SK-N-SH treated with all-trans-retinoic acid at 6 μM for 48 hours (cell line): Measurements from ENCODE around the gene SLF1.

Experiments used
- ATAC-seq: fragments of 200-7000 bp; cut with Tn5 transposase; 3 replicates; pipeline ENCODE4 v1.9.1; 2020; ENCODE audit warnings: mild to moderate bottlenecking, moderate library complexity
- ARNTL ChIP-seq: fragments of 450-650 bp; formaldehyde crosslinking; IDR thresholded peaks from 2 replicates; pipeline ENCODE4 v1.5.0; 2020; ENCODE audit warnings: low read depth, mild to moderate bottlenecking, moderate library complexity, borderline replicate concordance
- CREB5 ChIP-seq: fragments of 250-450 bp; sonication (Bioruptor Pico); IDR thresholded peaks from 2 replicates; pipeline ENCODE4 v1.5.1; 2020; ENCODE audit warnings: low read depth, mild to moderate bottlenecking, moderate library complexity
- CSDC2 ChIP-seq: fragments of 250-450 bp; sonication (Bioruptor Pico); IDR thresholded peaks from 2 replicates; pipeline ENCODE4 v1.5.0; 2020; ENCODE audit warnings: mild to moderate bottlenecking, moderate library complexity
- GLIS3 ChIP-seq: fragments of 250-450 bp; sonication (Bioruptor Pico); IDR thresholded peaks from 2 replicates; pipeline ENCODE4 v1.5.0; 2020; ENCODE audit warnings: mild to moderate bottlenecking, moderate library complexity
- ISL1 ChIP-seq: fragments of 250-450 bp; sonication (Bioruptor Pico); IDR thresholded peaks from 2 replicates; pipeline ENCODE4 v2.1.2; 2022; ENCODE audit warnings: mild to moderate bottlenecking, moderate library complexity
- OSR1 ChIP-seq: fragments of 250-450 bp; sonication (Bioruptor Pico); IDR thresholded peaks from 2 replicates; pipeline ENCODE4 v1.8.0; 2022; ENCODE audit warnings: moderate library complexity, mild to moderate bottlenecking, inconsistent platforms
- PATZ1 ChIP-seq: fragments of 250-450 bp; sonication (Bioruptor Pico); IDR thresholded peaks from 2 replicates; pipeline ENCODE4 v1.8.0; 2020; ENCODE audit warnings: mild to moderate bottlenecking, moderate library complexity, borderline replicate concordance
- POU6F1 ChIP-seq: fragments of 250-450 bp; sonication (Bioruptor Pico); IDR thresholded peaks from 2 replicates; pipeline ENCODE4 v1.8.0; 2021; ENCODE audit warnings: low read depth, mild to moderate bottlenecking, moderate library complexity, borderline replicate concordance
- PPARA ChIP-seq: fragments of 250-450 bp; sonication (Bioruptor Pico); IDR thresholded peaks from 2 replicates; pipeline ENCODE4 v1.5.0; 2020; ENCODE audit warnings: mild to moderate bottlenecking, borderline replicate concordance
- RARB ChIP-seq: fragments of 250-450 bp; sonication (Bioruptor Pico); IDR thresholded peaks from 2 replicates; pipeline ENCODE4 v1.8.0; 2021; ENCODE audit warnings: mild to moderate bottlenecking, moderate library complexity
- TCF4 ChIP-seq: fragments of 250-450 bp; sonication (Bioruptor Pico); IDR thresholded peaks from 2 replicates; pipeline ENCODE4 v1.8.0; 2021; ENCODE audit warnings: mild to moderate bottlenecking, moderate library complexity, borderline replicate concordance
- TOX ChIP-seq: fragments of 250-450 bp; sonication (Bioruptor Pico); IDR thresholded peaks from 2 replicates; pipeline ENCODE4 v1.8.0; 2021; ENCODE audit warnings: mild to moderate bottlenecking, moderate library complexity, borderline replicate concordance
- ZC3H10 ChIP-seq: fragments of 250-450 bp; sonication (Bioruptor Pico); IDR thresholded peaks from 2 replicates; pipeline ENCODE4 v1.5.1; 2021; ENCODE audit warnings: mild to moderate bottlenecking, moderate library complexity
- ZFP3 ChIP-seq: fragments of 250-450 bp; sonication (Bioruptor Pico); IDR thresholded peaks from 2 replicates; pipeline ENCODE4 v1.5.0; 2020; ENCODE audit warnings: mild to moderate bottlenecking, moderate library complexity
- ZFP30 ChIP-seq: fragments of 450-650 bp; formaldehyde crosslinking; IDR thresholded peaks from 2 replicates; pipeline ENCODE4 v1.5.0; 2022; ENCODE audit warnings: mild to moderate bottlenecking, moderate library complexity
- ZNF565 ChIP-seq: fragments of 450-650 bp; formaldehyde crosslinking; conservative IDR thresholded peaks from 2 replicates; pipeline ENCODE4 v1.5.0; 2020; ENCODE audit warnings: low read depth, mild to moderate bottlenecking, moderate library complexity
- ZNF70 ChIP-seq: fragments of 450-650 bp; formaldehyde crosslinking; IDR thresholded peaks from 2 replicates; pipeline ENCODE4 v1.5.0; 2020; ENCODE audit warnings: mild to moderate bottlenecking, moderate library complexity
- ZNF8 ChIP-seq: fragments of 450-650 bp; formaldehyde crosslinking; IDR thresholded peaks from 2 replicates; pipeline ENCODE4 v1.5.0; 2020; ENCODE audit warnings: mild to moderate bottlenecking, moderate library complexity
- TF ChIP-seq, protein P1 (sequence below): fragments of 250-450 bp; sonication (Bioruptor Pico); IDR thresholded peaks from 2 replicates; pipeline ENCODE4 v1.5.1; 2021; ENCODE audit warnings: mild to moderate bottlenecking, moderate library complexity

SLF1 gene

DNA sequence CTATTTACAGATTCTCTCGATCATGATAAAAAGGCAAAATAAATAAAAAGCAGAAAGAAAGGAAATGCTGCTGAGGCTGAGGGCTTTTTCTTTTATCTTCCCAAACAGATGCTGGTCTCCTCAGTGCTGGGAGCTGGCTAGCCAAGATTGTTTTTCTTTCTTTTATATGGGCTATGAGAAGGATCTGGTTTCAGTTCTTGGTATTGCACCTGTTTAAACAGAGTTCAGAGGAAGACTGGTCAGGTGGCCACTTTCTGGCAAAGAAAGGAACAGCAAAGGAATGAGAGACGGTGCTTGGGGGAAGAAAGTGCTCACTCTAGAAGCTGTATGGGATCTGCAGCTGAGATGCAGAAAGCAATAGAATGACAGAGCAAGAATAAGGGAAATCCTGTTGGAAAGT is 88.9 kb downstream of the SLF1 start:
- no peak for ATAC-seq
- TF ChIP-seq ZNF565 (CRISPR knock-in tag): no peak
- TF ChIP-seq ZNF70 (CRISPR knock-in tag): no peak
- no peak for TF ChIP-seq ZFP3 (CRISPR knock-in tag)
- TF ChIP-seq ISL1 (CRISPR knock-in tag): no peak
- TF ChIP-seq ZNF8 (CRISPR knock-in tag): no peak
- TF ChIP-seq ARNTL (CRISPR knock-in tag): no peak
- TF ChIP-seq RARB: no peak
- no peak for TF ChIP-seq PATZ1 (CRISPR knock-in tag)
- no peak for TF ChIP-seq OSR1
- TF ChIP-seq, all 23 proteins: peak for 0

DNA sequence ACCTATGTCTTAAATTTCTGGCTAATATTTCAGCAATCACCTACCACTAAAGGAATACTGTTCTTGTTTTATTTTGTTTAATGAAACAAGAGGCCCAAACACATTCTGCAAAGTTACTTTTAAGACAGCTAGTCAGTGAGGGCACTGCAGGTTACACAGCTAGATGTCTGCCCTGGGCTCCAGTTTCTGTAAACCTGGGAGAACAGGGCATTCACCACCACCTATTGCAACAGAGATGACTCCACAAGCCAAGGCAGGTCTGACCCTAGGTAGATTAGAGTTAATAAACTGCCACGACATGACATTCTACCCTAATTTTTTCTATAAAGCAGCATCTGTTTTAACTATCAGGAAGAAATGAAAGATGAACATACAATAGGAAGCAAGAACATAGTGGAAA is 90.8 kb downstream of the SLF1 start:
- no peak for TF ChIP-seq OSR1
- no peak for ATAC-seq

DNA sequence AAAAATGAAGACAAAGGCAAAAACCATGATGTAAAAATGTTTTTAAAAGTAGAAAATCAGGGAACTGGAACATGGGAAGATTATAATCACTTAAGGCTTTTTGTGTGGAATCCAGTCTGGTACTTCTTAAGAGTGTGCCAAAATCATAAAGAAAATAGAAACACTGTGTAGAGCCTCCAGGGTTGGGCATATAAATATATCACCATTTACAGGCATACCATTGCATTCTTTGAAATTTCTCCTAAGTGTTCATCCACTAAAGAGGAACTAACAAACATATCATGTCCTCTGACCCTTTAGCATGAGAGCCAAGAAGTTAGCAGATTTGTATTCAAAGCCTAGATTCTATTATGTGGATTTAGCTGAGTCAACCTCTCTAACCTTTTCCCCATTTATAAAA is 93.3 kb downstream of the SLF1 start:
- no peak for ATAC-seq
- TF ChIP-seq TCF4 (CRISPR knock-in tag): no peak
- no peak for TF ChIP-seq ZFP3 (CRISPR knock-in tag)
- TF ChIP-seq ZNF8 (CRISPR knock-in tag): no peak
- no peak for TF ChIP-seq PPARA
- TF ChIP-seq PATZ1 (CRISPR knock-in tag): no peak
- TF ChIP-seq ZFP30 (CRISPR knock-in tag): no peak
- TF ChIP-seq ISL1 (CRISPR knock-in tag): no peak
- no peak for TF ChIP-seq TOX (CRISPR knock-in tag)

DNA sequence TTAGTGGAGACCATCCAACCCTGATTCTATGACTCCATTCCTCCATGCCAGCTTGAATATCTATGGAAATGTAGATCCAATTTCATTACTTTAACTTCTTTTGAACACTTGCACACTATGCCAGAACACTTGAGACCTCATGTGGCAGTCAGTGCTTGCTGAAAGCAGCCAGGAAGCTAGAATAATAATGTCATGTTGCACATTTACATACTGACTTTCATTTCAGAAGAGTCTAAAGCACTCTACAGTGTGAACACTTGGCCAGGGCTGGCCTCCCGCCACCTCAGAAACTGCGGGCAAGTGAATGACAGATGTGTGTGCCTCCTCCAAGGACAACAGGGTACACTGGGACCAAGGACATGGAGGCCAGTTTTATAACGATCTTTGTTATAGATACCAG is 97.3 kb downstream of the SLF1 start:
- no peak for ATAC-seq
- no peak for TF ChIP-seq ISL1 (CRISPR knock-in tag)
- TF ChIP-seq ZC3H10 (CRISPR knock-in tag): no peak
- TF ChIP-seq PPARA: no peak
- no peak for TF ChIP-seq OSR1
- no peak for TF ChIP-seq ZNF8 (CRISPR knock-in tag)
- no peak for TF ChIP-seq ZFP30 (CRISPR knock-in tag)
- no peak for TF ChIP-seq RARB
- no peak for TF ChIP-seq POU6F1 (CRISPR knock-in tag)
- TF ChIP-seq GLIS3 (CRISPR knock-in tag): no peak
- TF ChIP-seq ZFP3 (CRISPR knock-in tag): no peak
- no peak for TF ChIP-seq CSDC2 (CRISPR knock-in tag)
- TF ChIP-seq, all 23 proteins: peak for 0

- ATAC-seq: no peak
- TF ChIP-seq ZFP30 (CRISPR knock-in tag) (no peak), ZC3H10 (CRISPR knock-in tag) (no peak), ZNF565 (CRISPR knock-in tag) (no peak), CSDC2 (CRISPR knock-in tag) (no peak), POU6F1 (CRISPR knock-in tag) (no peak)
Observed at GRCh38 chr5:94725142-94725541, 106.7 kb downstream of the SLF1 start.

DNA sequence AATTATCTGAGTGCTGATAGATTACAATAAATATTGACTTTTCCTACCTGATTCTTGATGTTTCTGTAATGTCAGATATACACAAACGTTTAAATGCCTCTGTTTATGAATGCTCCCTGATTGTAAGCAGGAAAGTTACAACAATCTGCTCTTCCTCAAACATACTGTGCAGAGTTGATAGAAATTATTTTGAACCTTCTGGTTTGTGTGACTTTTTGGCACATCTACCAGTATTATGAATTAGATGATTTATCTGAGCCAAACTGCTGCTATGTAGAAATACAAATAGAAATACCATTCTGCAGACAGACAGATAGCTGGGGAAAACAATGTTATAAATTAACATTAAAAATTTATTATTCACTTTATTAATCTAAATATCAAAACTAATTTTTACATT is 113.0 kb downstream of the SLF1 start:
- no peak for TF ChIP-seq ZC3H10 (CRISPR knock-in tag)
- no peak for TF ChIP-seq RARB
- TF ChIP-seq, protein P1, sequence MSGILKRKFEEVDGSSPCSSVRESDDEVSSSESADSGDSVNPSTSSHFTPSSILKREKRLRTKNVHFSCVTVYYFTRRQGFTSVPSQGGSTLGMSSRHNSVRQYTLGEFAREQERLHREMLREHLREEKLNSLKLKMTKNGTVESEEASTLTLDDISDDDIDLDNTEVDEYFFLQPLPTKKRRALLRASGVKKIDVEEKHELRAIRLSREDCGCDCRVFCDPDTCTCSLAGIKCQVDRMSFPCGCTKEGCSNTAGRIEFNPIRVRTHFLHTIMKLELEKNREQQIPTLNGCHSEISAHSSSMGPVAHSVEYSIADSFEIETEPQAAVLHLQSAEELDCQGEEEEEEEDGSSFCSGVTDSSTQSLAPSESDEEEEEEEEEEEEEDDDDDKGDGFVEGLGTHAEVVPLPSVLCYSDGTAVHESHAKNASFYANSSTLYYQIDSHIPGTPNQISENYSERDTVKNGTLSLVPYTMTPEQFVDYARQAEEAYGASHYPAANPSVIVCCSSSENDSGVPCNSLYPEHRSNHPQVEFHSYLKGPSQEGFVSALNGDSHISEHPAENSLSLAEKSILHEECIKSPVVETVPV (CRISPR knock-in tag): no peak
- TF ChIP-seq CREB5 (CRISPR knock-in tag): no peak
- no peak for TF ChIP-seq TOX (CRISPR knock-in tag)
- no peak for TF ChIP-seq POU6F1 (CRISPR knock-in tag)
- no peak for TF ChIP-seq ZNF70 (CRISPR knock-in tag)
- no peak for TF ChIP-seq GLIS3 (CRISPR knock-in tag)
- no peak for ATAC-seq
